B cell (primary cell): ENCODE results near the gene FAM98A. TPM values are rescaled to one million over a fixed set of nuclear protein-coding genes. Genes with fewer than 3 reads are reported as not detected.

Experiments
- ATAC-seq: fragments of 200-7000 bp; cut with Tn5 transposase; one replicate; pipeline ENCODE4 v1.10.0; 2021; ENCODE audit warnings: low read depth, mild to moderate bottlenecking, moderate number of reproducible peaks, moderate library complexity
- CTCF ChIA-PET: fragments of 350-600 bp; sonication (Branson Sonifier 250); formaldehyde crosslinking; loops from one replicate; lab custom pipeline; 2021; ENCODE audit warnings: antibody characterized with exemption, inconsistent platforms; lab: Charles Lee
- POLR2A ChIA-PET: fragments of 350-600 bp; sonication (Branson Sonifier 250); formaldehyde crosslinking; loops from one replicate; lab custom pipeline; 2021; ENCODE audit warnings: antibody characterized with exemption; lab: Charles Lee
- DNase-seq: peaks from one replicate; pipeline ENCODE4 v3.0.0; 2013
- H2AFZ ChIP-seq: 2 replicates; pipeline ENCODE4 v1.6.1; 2012; ENCODE audit warnings: mild to moderate bottlenecking, low read depth, low read length; ENCODE audit not compliant: insufficient read depth, poor library complexity, severe bottlenecking
- H3K27ac ChIP-seq, 2 donors: 1 replicate in 1 of 2; 2 replicates in 1 of 2; pipeline ENCODE4 v1.5.1; 2012 to 2013; ENCODE audit warnings: low read length in 2 of 2, mild to moderate bottlenecking in 2 of 2, moderate library complexity in 1 of 2
- H3K27me3 ChIP-seq, 4 experiments: fragments of 200-600 bp in 1 of 4; sonication (generic) in 1 of 4; replicated peaks in 1 of 4; 1 replicate in 2 of 4; 2 replicates in 2 of 4; pipeline versions ENCODE4 v1.6.1 to v1.7.0; 2013 to 2016; ENCODE audit warnings: low read length in 3 of 4, mild to moderate bottlenecking in 2 of 4, mixed read lengths in 1 of 4, moderate library complexity in 1 of 4; ENCODE audit not compliant: insufficient read depth in 4 of 4, control insufficient read depth in 3 of 4; ENCODE audit errors: control extremely low read depth in 1 of 4
- H3K36me3 ChIP-seq, 2 experiments: replicated peaks in 1 of 2; 1 replicate in 1 of 2; 2 replicates in 1 of 2; pipeline versions ENCODE4 v1.6.1 to v1.7.1; 2013; ENCODE audit warnings: low read length in 1 of 2; ENCODE audit not compliant: insufficient read depth in 2 of 2, control insufficient read depth in 1 of 2; ENCODE audit errors: control extremely low read depth in 1 of 2, extremely low read depth in 1 of 2
- H3K4me1 ChIP-seq, 2 donors: fragments of 200-600 bp in 1 of 2; sonication (generic) in 1 of 2; 1 replicate in 1 of 2; 2 replicates in 1 of 2; pipeline versions ENCODE4 v1.5.1 to v1.6.1; 2013 to 2017; ENCODE audit warnings: low read length in 2 of 2; ENCODE audit not compliant: control insufficient read depth in 2 of 2, insufficient read depth in 2 of 2
- H3K4me2 ChIP-seq: replicated peaks from 2 replicates; pipeline ENCODE3; 2012; ENCODE audit warnings: mild to moderate bottlenecking, low read depth, low read length; ENCODE audit not compliant: poor library complexity, severe bottlenecking
- H3K4me3 ChIP-seq, 5 experiments: fragments of 200-600 bp in 1 of 5; sonication (generic) in 1 of 5; 1 replicate in 3 of 5; 2 replicates in 2 of 5; pipeline versions ENCODE4 v1.5.1 to v1.7.0; 2011 to 2016; ENCODE audit warnings: low read length in 4 of 5, mild to moderate bottlenecking in 4 of 5, low read depth in 2 of 5, control low read depth in 1 of 5, moderate library complexity in 1 of 5; ENCODE audit not compliant: insufficient read depth in 1 of 5; ENCODE audit errors: control extremely low read depth in 1 of 5, extremely low read depth in 1 of 5
- H3K79me2 ChIP-seq: fragments of 200-600 bp; sonication (generic); one replicate; pipeline ENCODE4 v1.6.0; 2016; ENCODE audit warnings: low read length; ENCODE audit not compliant: control insufficient read depth, insufficient read depth
- H3K9ac ChIP-seq: fragments of 200-600 bp; sonication (generic); 2 replicates; pipeline ENCODE4 v1.6.1; 2017; ENCODE audit warnings: mild to moderate bottlenecking, low read length, moderate library complexity
- H3K9me3 ChIP-seq, 3 donors: one replicate each; pipeline versions ENCODE4 v1.6.1 to v1.7.1; 2013; ENCODE audit warnings: low read length in 2 of 3; ENCODE audit not compliant: control insufficient read depth in 2 of 3, insufficient read depth in 1 of 3; ENCODE audit errors: control extremely low read depth in 1 of 3
- H4K20me1 ChIP-seq: 2 replicates; pipeline ENCODE4 v1.6.0; 2012; ENCODE audit warnings: mild to moderate bottlenecking, low read length; ENCODE audit not compliant: insufficient read depth, control insufficient read depth, poor library complexity, severe bottlenecking
- H3K27ac Mint-ChIP-seq: one replicate; pipeline ENCODE4 v1.8.0; 2021; ENCODE audit warnings: mixed read lengths
- H3K27me3 Mint-ChIP-seq: one replicate; pipeline ENCODE4 v1.8.0; 2021; ENCODE audit warnings: mixed read lengths
- H3K4me1 Mint-ChIP-seq: one replicate; pipeline ENCODE4 v1.8.0; 2021; ENCODE audit warnings: mixed read lengths
- H3K4me3 Mint-ChIP-seq: one replicate; pipeline ENCODE4 v1.8.0; 2021; ENCODE audit warnings: mixed read lengths
- H3K9me3 Mint-ChIP-seq: one replicate; pipeline ENCODE4 v1.8.0; 2022; ENCODE audit warnings: mixed read lengths; ENCODE audit not compliant: insufficient read depth
- CTCF ChIP-seq: fragments of 200-600 bp; IDR thresholded peaks from one replicate; pipeline ENCODE4 v1.8.0; 2022; ENCODE audit warnings: antibody characterized with exemption, mild to moderate bottlenecking
- EZH2 ChIP-seq: IDR thresholded peaks from 2 replicates; pipeline ENCODE4 v1.6.1; 2012; ENCODE audit warnings: borderline replicate concordance, low read depth, mild to moderate bottlenecking, moderate library complexity, low read length; ENCODE audit not compliant: insufficient read depth, poor library complexity, severe bottlenecking
- WGBS: methylation state at CpG from one replicate; pipeline ENCODE4 v1.1.5; 2013; ENCODE audit warnings: missing lambda C conversion rate; ENCODE audit not compliant: insufficient coverage; 5-methylcytosine and 5-hydroxymethylcytosine counted together
- intact Hi-C: fragments of 100-400 bp; cut with micrococcal nuclease; formaldehyde crosslinking; loops from one replicate; pipeline ENCODE4 v1.10.0; 2022
- polyA plus RNA-seq: library from polyadenylated mRNA; depleted of rRNA; stranded (reverse); fragments of >200 nt; gene quantifications from 2 replicates; pipeline ENCODE4 v1.2.3, GENCODE V29; 2012
- total RNA-seq, 2 donors: library from RNA; stranded (reverse); fragments of 120-200 nt in 1 of 2; gene quantifications; 1 replicate in 1 of 2; 2 replicates in 1 of 2; pipeline versions ENCODE4 v1.2.3 to v1.2.4, GENCODE V29; 2013 to 2022

FAM98A gene
- total and polyA plus RNA-seq, 2 donors (not counting 1 experiment from before 2014, with no cell fraction given) = 8.1 to 32.1 TPM

- H3K9me3 Mint-ChIP-seq = no peaks in the 10 kb centered on the region
- Histone ChIP-seq H4K20me1 (no peaks in the 10 kb centered on the region), H3K4me2 (no peak overlapping the region), H3K9ac (no peak overlapping the region), H3K36me3 (peaks cover 4 to 30% of the 10 kb centered on the region in 2 experiments), H3K4me3 (no peak overlapping the region), H3K9me3 (no peaks in the 10 kb centered on the region), H3K27ac (peak overlapping the region in 1 of 2 donors; percentile 59), H3K79me2 (no peaks in the 10 kb centered on the region), H3K27me3 (no peaks in the 10 kb centered on the region), H2AFZ (no peak overlapping the region), H3K4me1 (peaks cover 9 to 22% of the 10 kb centered on the region in 2 donors)
- H3K27ac Mint-ChIP-seq = peak overlapping the region; percentile 77
- ChIA-PET POLR2A (no interaction called here), CTCF (interaction anchor here (1.2 to 3.4 kb wide), 9 partner anchors 9 to 374 kb away, joined by 3 to 62 read pairs (median 18); partner anchors contain the start of genes FAM98A and RASGRP3)
- TF ChIP-seq EZH2 (no peak), CTCF (no peak)
- H3K4me1 Mint-ChIP-seq = peaks cover 22% of the 10 kb centered on the region
- peak overlapping the region; percentile 12 for H3K4me3 Mint-ChIP-seq
- H3K27me3 Mint-ChIP-seq = no peaks in the 10 kb centered on the region
- WGBS = 50% methylated on average over 1 of the region's 5 CpGs
- intact Hi-C loops = loop anchor here (2.0 to 5.0 kb wide), 4 partner anchors 55 to 635 kb away; partner anchors contain the start of gene LTBP1
- DNase-seq = no peak
- ATAC-seq = no peak
These were observed 17.2 kb downstream of the FAM98A start for GRCh38 chr2:33581872-33582271.

- no peak overlapping the region for H3K27ac ChIP-seq
- no peaks in the 10 kb centered on the region for H3K27me3 ChIP-seq
- H3K9me3 Mint-ChIP-seq = no peaks in the 10 kb centered on the region
- 100% methylated on average over 4 of the region's 5 CpGs for WGBS
- peaks cover 9 to 22% of the 10 kb centered on the region in 2 donors for H3K4me1 ChIP-seq
- no peak overlapping the region for H3K27ac Mint-ChIP-seq
- intact Hi-C loops = no loop called here
- H3K9ac ChIP-seq = no peak overlapping the region
- no peak overlapping the region for H3K4me3 Mint-ChIP-seq
- ChIA-PET POLR2A (no interaction called here), CTCF (interaction anchor here (1.3 to 2.2 kb wide), 2 partner anchors 16 to 103 kb away, joined by 4 to 6 read pairs; partner anchors contain the start of gene RASGRP3)
- H3K27me3 Mint-ChIP-seq = no peaks in the 10 kb centered on the region
- H3K36me3 ChIP-seq = peaks cover 4 to 8% of the 10 kb centered on the region in 2 experiments
- H2AFZ ChIP-seq = no peak overlapping the region
- TF ChIP-seq EZH2 = no peak
- no peak for TF ChIP-seq CTCF
- no peaks in the 10 kb centered on the region for H3K9me3 ChIP-seq
- no peak for ATAC-seq
- no peak overlapping the region for H3K4me2 ChIP-seq
- H4K20me1 ChIP-seq = no peaks in the 10 kb centered on the region
- H3K4me3 ChIP-seq = no peak overlapping the region
- H3K4me1 Mint-ChIP-seq = peaks cover 22% of the 10 kb centered on the region
- DNase-seq = no peak
- H3K79me2 ChIP-seq = no peaks in the 10 kb centered on the region
These were observed 19.9 kb downstream of the FAM98A start for GRCh38 chr2:33579227-33579626.
